NCI-H446 (cell line): Measurements from ENCODE around the gene FCHSD2.
"Not testable (repeated sequence)": the region's sequence is repeated elsewhere in the genome, so short reads cannot be mapped to it uniquely, and the experiment has no call there.

Experiments
- DNase-seq, 2 experiments: peaks; one replicate each; lab custom pipeline; 2025; lab: John Stamatoyannopoulos, UW

Gene FCHSD2

GRCh38 chr11:73151416-73151815, 9.3 kb upstream of the FCHSD2 start:
- DNase-seq = no peak

GRCh38 chr11:73149105-73149504, 7.0 kb upstream of the FCHSD2 start:
- no peak for DNase-seq

- peak; percentile 60 to 81 for DNase-seq
These were observed 5.9 kb upstream of the FCHSD2 start for GRCh38 chr11:73147771-73148681.

- no peak for DNase-seq
These were observed 4.0 kb upstream of the FCHSD2 start for GRCh38 chr11:73145986-73146575.

GRCh38 chr11:73143126-73143838, 1.2 kb upstream of the FCHSD2 start:
- no peak for DNase-seq

GRCh38 chr11:73141309-73142127, 600 bp downstream of the FCHSD2 start:
- peak in 1 of 2 experiments; percentile 64 for DNase-seq

- no peak for DNase-seq
These were observed 1.1 kb downstream of the FCHSD2 start for GRCh38 chr11:73141031-73141308.

- DNase-seq = no peak
These were observed 1.7 kb downstream of the FCHSD2 start for GRCh38 chr11:73140213-73141030.

GRCh38 chr11:73139476-73140198, 2.5 kb downstream of the FCHSD2 start:
- DNase-seq = no peak

- no peak for DNase-seq
These were observed 4.2 kb downstream of the FCHSD2 start for GRCh38 chr11:73137944-73138274.

GRCh38 chr11:73137262-73137943, 4.7 kb downstream of the FCHSD2 start:
- no peak for DNase-seq

GRCh38 chr11:73136722-73137121, 5.4 kb downstream of the FCHSD2 start:
- DNase-seq = not testable (repeated sequence)

GRCh38 chr11:73135346-73136284, 6.5 kb downstream of the FCHSD2 start:
- no peak for DNase-seq

GRCh38 chr11:73132349-73132748, 9.8 kb downstream of the FCHSD2 start:
- not testable (repeated sequence) for DNase-seq

GRCh38 chr11:73130181-73130580, 11.9 kb downstream of the FCHSD2 start:
- no peak for DNase-seq

- DNase-seq = no peak
These were observed 12.9 kb downstream of the FCHSD2 start for GRCh38 chr11:73129198-73129597.

GRCh38 chr11:73126804-73127480, 15.2 kb downstream of the FCHSD2 start:
- no peak for DNase-seq

- DNase-seq = no peak
These were observed 17.3 kb downstream of the FCHSD2 start for GRCh38 chr11:73124800-73125199.
